Fibroblast of lung (primary cell): Measurements from ENCODE around the gene N4BP2L1. TPM values are rescaled to one million over a fixed set of nuclear protein-coding genes. Genes with fewer than 3 reads are reported as not detected.

Experiments used
- DNase-seq, 2 donors: peaks; one replicate each; pipeline versions ENCODE4 v3.0.0 to v3.0.0-alpha.2; 2010; ENCODE audit warnings: low read depth in 2 of 2
- H2AFZ ChIP-seq: 2 replicates; pipeline ENCODE4 v1.5.1; 2012; ENCODE audit warnings: low read length, control low read depth, inconsistent platforms
- H3K27ac ChIP-seq: 2 replicates; pipeline ENCODE4 v1.5.1; 2011; ENCODE audit warnings: low read length, control low read depth; ENCODE audit not compliant: insufficient read depth
- H3K27me3 ChIP-seq: 2 replicates; pipeline ENCODE4 v1.5.1; 2011; ENCODE audit warnings: mild to moderate bottlenecking, low read length; ENCODE audit not compliant: control insufficient read depth, insufficient read depth
- H3K36me3 ChIP-seq: 2 replicates; pipeline ENCODE4 v1.5.1; 2011; ENCODE audit warnings: low read length; ENCODE audit not compliant: control insufficient read depth, insufficient read depth
- H3K4me1 ChIP-seq: 2 replicates; pipeline ENCODE4 v1.5.1; 2011; ENCODE audit warnings: low read length; ENCODE audit not compliant: control insufficient read depth, insufficient read depth; ENCODE audit errors: extremely low read depth
- H3K4me2 ChIP-seq: 2 replicates; pipeline ENCODE4 v1.5.1; 2011; ENCODE audit warnings: low read length, control low read depth; ENCODE audit not compliant: insufficient read depth; ENCODE audit errors: extremely low read depth
- H3K4me3 ChIP-seq, 4 experiments: fragments of 200-600 bp in 1 of 4; sonication (generic) in 1 of 4; replicated peaks in 1 of 4; 2 replicates each; pipeline ENCODE4 v1.5.1; 2011 to 2016; ENCODE audit warnings: low read length in 4 of 4, low read depth in 3 of 4, mild to moderate bottlenecking in 3 of 4, control low read depth in 2 of 4, inconsistent platforms in 1 of 4, mixed read lengths in 1 of 4; ENCODE audit not compliant: insufficient read depth in 1 of 4; ENCODE audit errors: control extremely low read depth in 1 of 4
- H3K79me2 ChIP-seq: 2 replicates; pipeline ENCODE4 v1.5.1; 2012; ENCODE audit warnings: mild to moderate bottlenecking, low read length, inconsistent platforms; ENCODE audit not compliant: control insufficient read depth, insufficient read depth
- H3K9ac ChIP-seq: 2 replicates; pipeline ENCODE4 v1.5.1; 2011; ENCODE audit warnings: mild to moderate bottlenecking, low read length, control low read depth; ENCODE audit not compliant: insufficient read depth
- H3K9me3 ChIP-seq: 2 replicates; pipeline ENCODE4 v1.5.1; 2012; ENCODE audit warnings: low read depth, low read length; ENCODE audit not compliant: control insufficient read depth, insufficient read depth
- H4K20me1 ChIP-seq: 2 replicates; pipeline ENCODE4 v1.5.1; 2011; ENCODE audit warnings: low read length; ENCODE audit not compliant: control insufficient read depth, insufficient read depth; ENCODE audit errors: extremely low read depth
- CTCF ChIP-seq, 2 donors: IDR thresholded peaks in 1 of 2; conservative IDR thresholded peaks in 1 of 2; 1 replicate in 1 of 2; 2 replicates in 1 of 2; pipeline ENCODE4 v1.5.1; 2011 to 2012; ENCODE audit warnings: low read length in 2 of 2, control low read depth in 1 of 2, inconsistent platforms in 1 of 2, low read depth in 1 of 2, mild to moderate bottlenecking in 1 of 2
- EZH2 ChIP-seq: IDR thresholded peaks from 2 replicates; pipeline ENCODE4 v1.5.1; 2012; ENCODE audit warnings: low read length, control low read depth, mild to moderate bottlenecking; ENCODE audit errors: missing control alignments
- polyA plus RNA-seq, 2 donors: library from polyadenylated mRNA; depleted of rRNA in 1 of 2; stranded (reverse) in 1 of 2; unstranded in 1 of 2; fragments of >200 nt; gene quantifications; 2 replicates each; pipeline ENCODE4 v1.2.1, GENCODE V29; 2011 to 2012; ENCODE audit warnings: missing spikeins in 1 of 2
- total RNA-seq: library from RNA; depleted of rRNA; stranded (reverse); fragments of >200 nt; gene quantifications from 2 replicates; pipeline ENCODE4 v1.2.1, GENCODE V29; 2014

The N4BP2L1 gene
- total and polyA plus RNA-seq, 2 donors (not counting 1 experiment from before 2014, with no cell fraction given) = 2.7 to 5.9 TPM

- Histone ChIP-seq H3K4me3 (no peak overlapping the region), H3K4me1 (no peaks in the 10 kb centered on the region)
- TF ChIP-seq EZH2 (no peak), CTCF (conservative IDR thresholded peaks at IDR 0.05 in 1 of 2, IDR thresholded peaks at IDR 0.05 in 1 of 2; ENCODE audit: low read depth in 1 of 2, low read length in 2 of 2) (no peak)
Observed at GRCh38 chr13:32423592-32423991, 4.3 kb downstream of the N4BP2L1 start.

GRCh38 chr13:32419862-32420261 lies 8.1 kb downstream of the N4BP2L1 start:
- H3K4me1 ChIP-seq = no peaks in the 10 kb centered on the region
- H3K79me2 ChIP-seq = no peaks in the 10 kb centered on the region
- H3K9ac ChIP-seq = no peak overlapping the region
- no peak for TF ChIP-seq EZH2
- TF ChIP-seq CTCF (conservative IDR thresholded peaks at IDR 0.05 in 1 of 2, IDR thresholded peaks at IDR 0.05 in 1 of 2; ENCODE audit: low read depth in 1 of 2, low read length in 2 of 2) = no peak
- no peak overlapping the region for H3K4me2 ChIP-seq
- no peaks in the 10 kb centered on the region for H3K27me3 ChIP-seq
- H3K27ac ChIP-seq = no peak overlapping the region
- H2AFZ ChIP-seq = no peak overlapping the region
- H3K9me3 ChIP-seq = no peaks in the 10 kb centered on the region
- H3K4me3 ChIP-seq = no peak overlapping the region
- no peaks in the 10 kb centered on the region for H4K20me1 ChIP-seq
- DNase-seq = no peak
- no peaks in the 10 kb centered on the region for H3K36me3 ChIP-seq

More at GRCh38 chr13:32423592-32423991, 4.3 kb downstream of the N4BP2L1 start:
- no peak overlapping the region for H3K9ac ChIP-seq
- no peaks in the 10 kb centered on the region for H3K9me3 ChIP-seq
- no peaks in the 10 kb centered on the region for H3K79me2 ChIP-seq
- no peak overlapping the region for H2AFZ ChIP-seq
- H3K27ac ChIP-seq = no peak overlapping the region
- no peak for DNase-seq
- H3K27me3 ChIP-seq = no peaks in the 10 kb centered on the region
- H4K20me1 ChIP-seq = no peaks in the 10 kb centered on the region
- H3K4me2 ChIP-seq = no peak overlapping the region
- no peaks in the 10 kb centered on the region for H3K36me3 ChIP-seq

GRCh38 chr13:32417995-32418394 lies 9.9 kb downstream of the N4BP2L1 start:
- Histone ChIP-seq H3K9ac (no peak overlapping the region), H3K27me3 (no peaks in the 10 kb centered on the region), H3K79me2 (no peaks in the 10 kb centered on the region), H3K36me3 (no peaks in the 10 kb centered on the region), H3K9me3 (no peaks in the 10 kb centered on the region), H2AFZ (no peak overlapping the region), H3K4me2 (no peak overlapping the region), H3K4me1 (no peaks in the 10 kb centered on the region), H3K27ac (no peak overlapping the region), H3K4me3 (no peak overlapping the region), H4K20me1 (no peaks in the 10 kb centered on the region)
- no peak for DNase-seq
- TF ChIP-seq CTCF (conservative IDR thresholded peaks at IDR 0.05 in 1 of 2, IDR thresholded peaks at IDR 0.05 in 1 of 2; ENCODE audit: low read depth in 1 of 2, low read length in 2 of 2) = no peak
- no peak for TF ChIP-seq EZH2
